HepG2 (cell line): ENCODE data around the gene MYRIP. TPM values are rescaled to one million over a fixed set of nuclear protein-coding genes. Genes with fewer than 3 reads are reported as not detected.

Source experiments
- ATAC-seq: fragments of 200-7000 bp; cut with Tn5 transposase; 3 replicates; pipeline ENCODE4 v1.9.1; 2020; ENCODE audit warnings: mild to moderate bottlenecking, moderate library complexity
- BruUV-seq: library from RNA; stranded (reverse); fragments of 400-500 nt; replicated peaks from 2 replicates; lab custom pipeline; 2021; lab: Mats Ljungman, UMichigan
- CTCF ChIA-PET: fragments of 300-600 bp; formaldehyde crosslinking; extraction: SDS; loops from one replicate; lab custom pipeline; 2021; ENCODE audit warnings: low total read pairs, inconsistent platforms, low intra/inter-chr PET ratio; lab: Yijun Ruan, JAX
- POLR2A ChIA-PET: fragments of 350-600 bp; sonication (Branson Sonifier 250); formaldehyde crosslinking; loops from one replicate; lab custom pipeline; 2020; ENCODE audit warnings: antibody characterized with exemption, inconsistent platforms; lab: Yijun Ruan, JAX
- DNase-seq: peaks from one replicate; pipeline ENCODE4 v3.0.0-alpha.2; 2015; ENCODE audit warnings: low spot score
- FAIRE-seq: peaks from 3 replicates; lab custom pipeline; 2011; peaks lifted over from hg19 to GRCh38; lab: Jason Lieb, UNC
- H2AFZ ChIP-seq: one replicate; pipeline ENCODE4 v1.6.1; 2011; ENCODE audit warnings: low read length, inconsistent platforms
- H3K27ac ChIP-seq: fragments of 300-600 bp; 3 replicates; pipeline ENCODE4 v1.8.0; 2011; ENCODE audit warnings: mixed run types, mild to moderate bottlenecking, mixed read lengths, low read length, inconsistent platforms; ENCODE audit not compliant: insufficient read depth; ENCODE audit errors: extremely low read length
- H3K27me3 ChIP-seq, 2 experiments: fragments of 200-600 bp in 1 of 2; 2 replicates in 1 of 2; 3 replicates in 1 of 2; pipeline versions ENCODE4 v1.6.0 to v1.8.0; 2011; ENCODE audit warnings: low read length in 2 of 2, mild to moderate bottlenecking in 2 of 2, moderate library complexity in 2 of 2, inconsistent platforms in 1 of 2; ENCODE audit not compliant: insufficient read depth in 2 of 2, control insufficient read depth in 1 of 2
- H3K36me3 ChIP-seq, 2 experiments: fragments of 200-600 bp in 1 of 2; replicated peaks in 1 of 2; 2 replicates in 1 of 2; 3 replicates in 1 of 2; pipeline versions ENCODE4 v1.5.1 to v1.8.0; 2011; ENCODE audit warnings: low read length in 2 of 2, inconsistent platforms in 1 of 2; ENCODE audit not compliant: insufficient read depth in 2 of 2, control insufficient read depth in 1 of 2
- H3K4me1 ChIP-seq: 2 replicates; pipeline ENCODE4 v1.5.1; 2012; ENCODE audit warnings: low read length, inconsistent platforms; ENCODE audit not compliant: insufficient read depth
- H3K4me2 ChIP-seq: 2 replicates; pipeline ENCODE4 v1.6.0; 2011; ENCODE audit warnings: low read depth, low read length, inconsistent platforms
- H3K4me3 ChIP-seq, 3 experiments: fragments of 200-600 bp in 1 of 3; sonication (generic), shearing (Covaris generic) in 1 of 3; replicated peaks in 1 of 3; 2 replicates each; pipeline ENCODE4 v1.5.1; 2011 to 2016; ENCODE audit warnings: low read length in 3 of 3, inconsistent platforms in 2 of 3, low read depth in 2 of 3, mild to moderate bottlenecking in 2 of 3, control low read depth in 1 of 3, mixed read lengths in 1 of 3; ENCODE audit not compliant: insufficient read depth in 1 of 3
- H3K79me2 ChIP-seq: one replicate; pipeline ENCODE4 v1.6.1; 2011; ENCODE audit warnings: low read length, inconsistent platforms; ENCODE audit not compliant: insufficient read depth
- H3K9ac ChIP-seq: 2 replicates; pipeline ENCODE4 v1.6.0; 2011; ENCODE audit warnings: mild to moderate bottlenecking, low read depth, low read length, inconsistent platforms; ENCODE audit not compliant: insufficient read depth
- H3K9me3 ChIP-seq: 2 replicates; pipeline ENCODE4 v1.5.1; 2012; ENCODE audit warnings: mild to moderate bottlenecking, low read length
- H4K20me1 ChIP-seq: 2 replicates; pipeline ENCODE4 v1.6.0; 2011; ENCODE audit warnings: inconsistent platforms, mild to moderate bottlenecking, low read length, moderate library complexity; ENCODE audit not compliant: insufficient read depth
- ATF7 ChIP-seq, 2 experiments: fragments of 450-650 bp in 1 of 2; sonication (generic) in 1 of 2; formaldehyde crosslinking in 1 of 2; IDR thresholded peaks; 2 replicates each; pipeline versions ENCODE4 v1.4.0 to v1.6.1; 2016 to 2020; ENCODE audit warnings: antibody characterized with exemption in 1 of 2, mild to moderate bottlenecking in 1 of 2, missing genetic modification reagents in 1 of 2
- CBX2 ChIP-seq, 2 experiments: fragments of 200-600 bp in 1 of 2; sonication (generic); formaldehyde crosslinking in 1 of 2; IDR thresholded peaks; 2 replicates each; pipeline versions ENCODE4 v1.7.0 to v1.8.1; 2018 to 2022; ENCODE audit warnings: low read depth in 2 of 2, low read length in 1 of 2, mild to moderate bottlenecking in 1 of 2, missing genetic modification reagents in 1 of 2
- GTF3A ChIP-seq: sonication (generic); formaldehyde crosslinking; conservative IDR thresholded peaks from 2 replicates; pipeline ENCODE4 v1.4.0; 2020; ENCODE audit warnings: mild to moderate bottlenecking, missing genetic modification reagents
- JUND ChIP-seq: sonication (generic); formaldehyde crosslinking; IDR thresholded peaks from 2 replicates; pipeline ENCODE4 v1.8.0; 2022; ENCODE audit warnings: mild to moderate bottlenecking, missing genetic modification reagents
- NR1H2 ChIP-seq: sonication (generic); formaldehyde crosslinking; IDR thresholded peaks from 2 replicates; pipeline ENCODE4 v1.8.1; 2022; ENCODE audit warnings: low read depth, missing genetic modification reagents, borderline replicate concordance
- NR2F1 ChIP-seq, 2 experiments: fragments of 450-650 bp in 1 of 2; formaldehyde crosslinking in 1 of 2; IDR thresholded peaks; 2 replicates each; pipeline versions ENCODE4 v1.5.0 to v1.6.1; 2016 to 2020; ENCODE audit warnings: mild to moderate bottlenecking in 1 of 2, missing compliant biosample characterization in 1 of 2, missing genetic modification reagents in 1 of 2, moderate library complexity in 1 of 2
- PAF1 ChIP-seq: IDR thresholded peaks from 2 replicates; pipeline ENCODE4 v1.6.1; 2016; ENCODE audit warnings: missing genetic modification reagents, missing compliant biosample characterization
- RERE ChIP-seq: IDR thresholded peaks from 2 replicates; pipeline ENCODE4 v1.6.1; 2016; ENCODE audit warnings: low read depth, missing genetic modification reagents, missing compliant biosample characterization
- SMARCC2 ChIP-seq: fragments of 450-650 bp; IDR thresholded peaks from 2 replicates; pipeline ENCODE4 v1.6.1; 2017; ENCODE audit warnings: antibody characterized with exemption, mild to moderate bottlenecking
- XBP1 ChIP-seq: sonication (generic); formaldehyde crosslinking; IDR thresholded peaks from 2 replicates; pipeline ENCODE4 v1.5.0; 2020; ENCODE audit warnings: missing genetic modification reagents
- ZNF253 ChIP-seq: sonication (generic); formaldehyde crosslinking; IDR thresholded peaks from 2 replicates; pipeline ENCODE4 v1.8.0; 2022; ENCODE audit warnings: mild to moderate bottlenecking, missing genetic modification reagents, borderline replicate concordance
- ZNF337 ChIP-seq: sonication (generic); formaldehyde crosslinking; IDR thresholded peaks from 2 replicates; pipeline ENCODE4 v1.5.1; 2020; ENCODE audit warnings: missing genetic modification reagents, low read depth, mild to moderate bottlenecking, borderline replicate concordance
- ZNF562 ChIP-seq: sonication (generic); formaldehyde crosslinking; IDR thresholded peaks from 2 replicates; pipeline ENCODE4 v1.8.0; 2022; ENCODE audit warnings: missing genetic modification reagents, borderline replicate concordance
- ZNF740 ChIP-seq: sonication (generic); formaldehyde crosslinking; IDR thresholded peaks from 2 replicates; pipeline ENCODE4 v1.4.0; 2020; ENCODE audit warnings: missing genetic modification reagents
- WGBS: methylation state at CpG from one replicate; pipeline ENCODE4 v1.1.6; 2017; ENCODE audit warnings: low lambda C conversion rate; 5-methylcytosine and 5-hydroxymethylcytosine counted together
- in situ Hi-C: cut with HindIII; loops from 2 replicates; pipeline ENCODE4 v1.10.0; 2017; ENCODE audit warnings: low pct_unique_long_range_greater_than_20kb; ENCODE audit not compliant: extremely low pct_ligation_motif_present
- intact Hi-C: fragments of 100-400 bp; cut with micrococcal nuclease; formaldehyde crosslinking; loops from one replicate; pipeline ENCODE4 v1.10.0; 2022; ENCODE audit not compliant: unreplicated experiment
- polyA plus RNA-seq, 8 experiments: library from polyadenylated mRNA; depleted of rRNA in 3 of 8; stranded (reverse) in 7 of 8; unstranded in 1 of 8; fragments of >200 nt; fragmentation: Illumina TruSeq in 4 of 8; extraction: Trizol in 4 of 8; gene quantifications; 2 replicates each; pipeline versions ENCODE4 v1.2.1 to v1.2.3, GENCODE V29; 2011 to 2016; ENCODE audit warnings: low read depth in 4 of 8, missing spikeins in 1 of 8, mixed read lengths in 1 of 8; ENCODE audit not compliant: insufficient read depth in 1 of 8
- total RNA-seq, 5 experiments: library from RNA; depleted of rRNA; stranded (reverse); fragments of >200 nt; fragmentation: Illumina TruSeq; extraction: Trizol; gene quantifications; 2 replicates each; pipeline ENCODE4 v1.2.3, GENCODE V29; 2016; ENCODE audit warnings: low read depth in 1 of 5

MYRIP gene
- total and polyA plus RNA-seq, 2 of the 13 experiments (the other 11 are each of a cell fraction or from before 2014, with no cell fraction given) = 0.64 to 0.84 TPM

DNA sequence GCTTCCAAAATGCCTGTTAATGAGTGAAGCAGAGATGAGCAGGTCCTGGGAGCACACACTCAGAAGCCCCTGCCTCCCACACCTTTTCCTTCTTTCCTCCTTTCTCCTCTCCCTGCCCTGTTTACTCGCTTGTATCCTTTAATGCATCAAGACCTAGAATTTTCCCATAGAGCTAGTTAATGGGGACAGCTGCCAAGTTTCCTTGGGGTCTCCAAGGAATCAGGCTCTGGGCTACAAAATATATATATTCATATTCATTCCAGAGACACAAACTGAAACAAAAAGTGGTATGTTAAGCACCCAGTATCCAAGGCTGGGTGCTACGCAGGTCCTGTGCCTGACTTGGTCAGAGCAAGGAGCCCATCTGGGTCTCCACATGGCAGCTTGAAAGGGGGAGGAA lies 235.6 kb downstream of the MYRIP start (continued):
- TF ChIP-seq ZNF740 (CRISPR knock-in tag) (no peak), XBP1 (CRISPR knock-in tag) (no peak)

DNA sequence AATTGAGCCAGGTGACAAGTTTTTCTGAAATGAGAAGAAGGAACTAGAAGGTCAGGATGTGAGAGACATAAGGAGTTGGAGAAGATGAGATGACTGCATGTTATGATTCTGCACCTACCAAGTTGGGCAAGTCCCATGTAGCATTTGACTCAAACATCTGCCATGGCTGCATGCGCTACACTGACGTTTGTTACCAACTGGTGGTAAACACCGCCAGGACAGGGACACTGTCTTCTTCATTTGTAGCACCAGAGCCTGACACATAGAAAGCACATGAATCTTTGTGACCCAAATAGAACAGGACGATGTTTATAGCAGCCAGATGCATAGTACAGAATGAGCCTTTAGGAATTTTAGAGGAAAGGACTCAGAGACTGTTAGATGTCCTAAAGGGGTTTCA lies 236.7 kb downstream of the MYRIP start:
- 82% methylated on average over 1 of the region's 4 CpGs for WGBS
- Histone ChIP-seq H3K4me2 (no peak overlapping the region), H3K27me3 (no peaks in the 10 kb centered on the region; a peak in 1 of 5 replicates), H3K4me1 (no peaks in the 10 kb centered on the region), H3K27ac (no peak overlapping the region), H4K20me1 (no peaks in the 10 kb centered on the region), H3K9me3 (no peaks in the 10 kb centered on the region; the same call in 1 of the 2 replicates)
- no peak for ATAC-seq
- FAIRE-seq = no peak
- CTCF ChIA-PET = no interaction called here
- BruUV-seq = no TSS peak
- POLR2A ChIA-PET = no interaction called here
- no peak for TF ChIP-seq CBX2 (IDR thresholded peaks at IDR 0.05; ENCODE audit: low read depth, low read length)
- TF ChIP-seq CBX2 (CRISPR knock-in tag; IDR thresholded peaks at IDR 0.05; ENCODE audit: low read depth) = no peak
- no peak for TF ChIP-seq ZNF337 (CRISPR knock-in tag)
- no peak for TF ChIP-seq SMARCC2
- no peak for TF ChIP-seq ZNF562 (CRISPR knock-in tag)
- TF ChIP-seq ZNF253 (CRISPR knock-in tag) = no peak
- TF ChIP-seq RERE = no peak
- no peak for TF ChIP-seq NR1H2
- TF ChIP-seq NR2F1 (CRISPR knock-in tag; IDR thresholded peaks at IDR 0.05) = no peak
- TF ChIP-seq PAF1 (CRISPR knock-in tag) = no peak
- no peak for TF ChIP-seq ATF7 (IDR thresholded peaks at IDR 0.05)
- no peak for TF ChIP-seq ATF7 (CRISPR knock-in tag; IDR thresholded peaks at IDR 0.05)
- no peak for TF ChIP-seq JUND (CRISPR knock-in tag)
- TF ChIP-seq GTF3A = no peak
- TF ChIP-seq, all 625 proteins: peak for 0
- Histone ChIP-seq H3K36me3 (no peaks in the 10 kb centered on the region), H3K9ac (no peak overlapping the region), H3K4me3 (no peak overlapping the region), H3K79me2 (no peaks in the 10 kb centered on the region), H2AFZ (no peak overlapping the region)
- intact Hi-C loops (no loop called here), in situ Hi-C loops (no loop called here)
- DNase-seq = no peak
